IMR-90 (cell line): ENCODE measurements around the gene ERCC5. TPM values are rescaled to one million over a fixed set of nuclear protein-coding genes. Genes with fewer than 3 reads are reported as not detected.

Source experiments
- ATAC-seq: fragments of 200-7000 bp; cut with Tn5 transposase; 2 replicates; pipeline ENCODE4 v1.9.1; 2020; ENCODE audit warnings: low read depth, mild to moderate bottlenecking, moderate library complexity
- BruUV-seq: library from RNA; stranded (reverse); fragments of 400-500 nt; replicated peaks from 2 replicates; lab custom pipeline; 2021; lab: Mats Ljungman, UMichigan
- CTCF ChIA-PET: fragments of 300-600 bp; formaldehyde crosslinking; extraction: SDS; loops from one replicate; lab custom pipeline; 2021; ENCODE audit warnings: antibody characterized with exemption; lab: Yijun Ruan, JAX
- POLR2A ChIA-PET: fragments of 300-600 bp; sonication (Branson Sonifier 250); formaldehyde crosslinking; loops from one replicate; lab custom pipeline; 2022; ENCODE audit warnings: antibody characterized with exemption; ENCODE audit not compliant: unreplicated experiment; lab: Charles Lee
- DNase-seq: peaks from one replicate; pipeline ENCODE4 v3.0.0; 2013
- H2AFZ ChIP-seq: replicated peaks from 2 replicates; pipeline ENCODE3; 2013; ENCODE audit warnings: low read length, mild to moderate bottlenecking; ENCODE audit not compliant: poor library complexity
- H2AK5ac ChIP-seq: 2 replicates; pipeline ENCODE4 v1.6.1; 2013; ENCODE audit warnings: low read depth, low read length, inconsistent platforms
- H2AK9ac ChIP-seq: replicated peaks from 2 replicates; pipeline ENCODE3; 2013; ENCODE audit warnings: mild to moderate bottlenecking, low read depth, low read length, moderate library complexity; ENCODE audit not compliant: poor library complexity
- H2BK120ac ChIP-seq: 2 replicates; pipeline ENCODE4 v1.6.1; 2013; ENCODE audit warnings: low read depth, low read length, inconsistent platforms
- H2BK15ac ChIP-seq: 3 replicates; pipeline ENCODE4 v1.6.1; 2013; ENCODE audit warnings: low read depth, low read length, inconsistent platforms
- H2BK20ac ChIP-seq: 2 replicates; pipeline ENCODE4 v1.6.1; 2013; ENCODE audit warnings: low read depth, mild to moderate bottlenecking, inconsistent platforms, low read length, moderate library complexity
- H2BK5ac ChIP-seq: 2 replicates; pipeline ENCODE4 v1.6.1; 2013; ENCODE audit warnings: mild to moderate bottlenecking, low read depth, low read length, inconsistent platforms; ENCODE audit not compliant: poor library complexity, severe bottlenecking
- H3K14ac ChIP-seq: replicated peaks from 2 replicates; pipeline ENCODE4 v1.6.1; 2013; ENCODE audit warnings: low read depth, low read length, inconsistent platforms
- H3K18ac ChIP-seq: 2 replicates; pipeline ENCODE4 v1.6.1; 2013; ENCODE audit warnings: low read depth, low read length, control low read depth
- H3K23ac ChIP-seq: 2 replicates; pipeline ENCODE4 v1.6.1; 2013; ENCODE audit warnings: low read depth, low read length, inconsistent platforms
- H3K27ac ChIP-seq: 2 replicates; pipeline ENCODE4 v1.5.1; 2013; ENCODE audit warnings: mild to moderate bottlenecking, control low read depth, low read length; ENCODE audit not compliant: insufficient read depth
- H3K27me3 ChIP-seq: 2 replicates; pipeline ENCODE4 v1.6.1; 2013; ENCODE audit warnings: low read length; ENCODE audit not compliant: control insufficient read depth, insufficient read depth
- H3K36me3 ChIP-seq: 2 replicates; pipeline ENCODE4 v1.6.1; 2013; ENCODE audit warnings: low read length, mixed read lengths; ENCODE audit not compliant: control insufficient read depth, insufficient read depth
- H3K4ac ChIP-seq: 2 replicates; pipeline ENCODE4 v1.6.1; 2013; ENCODE audit warnings: low read depth, low read length, inconsistent platforms
- H3K4me1 ChIP-seq: 2 replicates; pipeline ENCODE4 v1.6.1; 2013; ENCODE audit warnings: low read length, mixed read lengths; ENCODE audit not compliant: control insufficient read depth, insufficient read depth
- H3K4me2 ChIP-seq: 2 replicates; pipeline ENCODE4 v1.6.1; 2013; ENCODE audit warnings: low read depth, mild to moderate bottlenecking, control low read depth, low read length, moderate library complexity
- H3K4me3 ChIP-seq: 2 replicates; pipeline ENCODE4 v1.5.1; 2013; ENCODE audit warnings: low read depth, mild to moderate bottlenecking, control low read depth, low read length, moderate library complexity; ENCODE audit not compliant: insufficient read depth
- H3K56ac ChIP-seq: 2 replicates; pipeline ENCODE4 v1.6.1; 2013; ENCODE audit warnings: low read length, inconsistent platforms; ENCODE audit not compliant: insufficient read depth; ENCODE audit errors: extremely low read depth
- H3K79me1 ChIP-seq, 2 experiments: 2 replicates each; pipeline ENCODE4 v1.6.1; 2013; ENCODE audit warnings: low read length in 2 of 2, inconsistent platforms in 1 of 2, low read depth in 1 of 2
- H3K9ac ChIP-seq: 2 replicates; pipeline ENCODE4 v1.6.1; 2013; ENCODE audit warnings: low read depth, low read length, control low read depth
- H3K9me1 ChIP-seq: 2 replicates; pipeline ENCODE4 v1.6.1; 2013; ENCODE audit warnings: low read length, inconsistent platforms; ENCODE audit not compliant: insufficient read depth
- H3K9me3 ChIP-seq: 2 replicates; pipeline ENCODE4 v1.6.1; 2013; ENCODE audit warnings: low read length; ENCODE audit not compliant: control insufficient read depth, insufficient read depth
- H4K20me1 ChIP-seq: 2 replicates; pipeline ENCODE4 v1.6.1; 2013; ENCODE audit warnings: low read length, inconsistent platforms; ENCODE audit not compliant: insufficient read depth
- H4K5ac ChIP-seq: 2 replicates; pipeline ENCODE4 v1.6.1; 2013; ENCODE audit warnings: mild to moderate bottlenecking, low read depth, low read length, control low read depth
- H4K8ac ChIP-seq, 2 experiments: 2 replicates each; pipeline ENCODE4 v1.6.1; 2013; ENCODE audit warnings: low read depth in 2 of 2, low read length in 2 of 2, control low read depth in 1 of 2, inconsistent platforms in 1 of 2
- H4K91ac ChIP-seq: 2 replicates; pipeline ENCODE4 v1.6.1; 2013; ENCODE audit warnings: low read depth, low read length, inconsistent platforms; ENCODE audit not compliant: insufficient read depth
- BHLHE40 ChIP-seq: fragments of 150-350 bp; IDR thresholded peaks from 2 replicates; pipeline ENCODE4 v1.6.1; 2016; ENCODE audit warnings: mild to moderate bottlenecking, low read depth, low read length
- CEBPB ChIP-seq: IDR thresholded peaks from 2 replicates; pipeline ENCODE4 v1.6.1; 2012; ENCODE audit warnings: low read depth, low read length, improper control_type of control experiment
- CHD1 ChIP-seq: IDR thresholded peaks from 2 replicates; pipeline ENCODE4 v1.6.1; 2012; ENCODE audit warnings: low read depth, low read length, improper control_type of control experiment
- CTCF ChIP-seq: conservative IDR thresholded peaks from 2 replicates; pipeline ENCODE4 v1.5.1; 2012; ENCODE audit warnings: mild to moderate bottlenecking, low read depth, low read length, improper control_type of control experiment
- ELK1 ChIP-seq: fragments of 150-350 bp; IDR thresholded peaks from 2 replicates; pipeline ENCODE4 v1.6.1; 2016; ENCODE audit warnings: low read depth, mild to moderate bottlenecking, low read length, moderate library complexity, borderline replicate concordance
- FOS ChIP-seq: fragments of 150-350 bp; IDR thresholded peaks from 2 replicates; pipeline ENCODE4 v1.6.1; 2016; ENCODE audit warnings: low read depth, low read length
- MAFK ChIP-seq: IDR thresholded peaks from 2 replicates; pipeline ENCODE4 v1.6.1; 2012; ENCODE audit warnings: low read depth, low read length, improper control_type of control experiment
- MAZ ChIP-seq: IDR thresholded peaks from 2 replicates; pipeline ENCODE4 v1.6.1; 2012; ENCODE audit warnings: low read depth, mild to moderate bottlenecking, low read length, improper control_type of control experiment, moderate library complexity, borderline replicate concordance
- MXI1 ChIP-seq: IDR thresholded peaks from 2 replicates; pipeline ENCODE4 v1.6.1; 2012; ENCODE audit warnings: low read depth, mild to moderate bottlenecking, low read length, moderate library complexity, borderline replicate concordance
- NFE2L2 ChIP-seq: fragments of 150-350 bp; IDR thresholded peaks from 2 replicates; pipeline ENCODE4 v1.6.1; 2016; ENCODE audit warnings: low read depth, mild to moderate bottlenecking, low read length
- POLR2A ChIP-seq: IDR thresholded peaks from 2 replicates; pipeline ENCODE4 v1.6.1; 2012; ENCODE audit warnings: mild to moderate bottlenecking, low read depth, low read length
- RAD21 ChIP-seq: IDR thresholded peaks from 2 replicates; pipeline ENCODE4 v1.6.1; 2012; ENCODE audit warnings: low read length, improper control_type of control experiment
- RCOR1 ChIP-seq: IDR thresholded peaks from 2 replicates; pipeline ENCODE4 v1.6.1; 2012; ENCODE audit warnings: mild to moderate bottlenecking, low read length, improper control_type of control experiment; ENCODE audit not compliant: insufficient replicate concordance
- RFX5 ChIP-seq: IDR thresholded peaks from 2 replicates; pipeline ENCODE4 v1.8.0; 2012; ENCODE audit warnings: low read depth, mild to moderate bottlenecking, low read length, moderate library complexity
- SMC3 ChIP-seq: fragments of 150-350 bp; IDR thresholded peaks from 2 replicates; pipeline ENCODE4 v1.6.1; 2016; ENCODE audit warnings: low read depth, mild to moderate bottlenecking, antibody characterized with exemption, low read length, moderate library complexity
- USF2 ChIP-seq: fragments of 150-350 bp; IDR thresholded peaks from 2 replicates; pipeline ENCODE4 v1.6.1; 2017; ENCODE audit warnings: mild to moderate bottlenecking, antibody characterized with exemption, low read length, low read depth
- WGBS, 2 experiments: methylation state at CpG; one replicate each; pipeline versions ENCODE4 v1.1.5 to v1.1.7; 2013; ENCODE audit warnings: missing lambda C conversion rate in 2 of 2; ENCODE audit not compliant: insufficient read length in 1 of 2; ENCODE audit errors: extremely low coverage in 2 of 2; 5-methylcytosine and 5-hydroxymethylcytosine counted together
- dilution Hi-C: fragments of 300-500 bp; cut with HindIII; formaldehyde crosslinking; loops from one replicate; pipeline ENCODE4 v1.14.3; 2018; ENCODE audit warnings: low sequenced_read_pairs; ENCODE audit not compliant: unreplicated experiment
- in situ Hi-C: fragments of 300-500 bp; cut with MboI; formaldehyde crosslinking; loops from 3 replicates; pipeline ENCODE4 v1.14.3; 2019; ENCODE audit warnings: low sequenced_read_pairs, inconsistent platforms, mixed read lengths
- intact Hi-C: fragments of 100-400 bp; cut with micrococcal nuclease; formaldehyde crosslinking; loops from 2 replicates; pipeline ENCODE4 v1.10.0; 2022
- polyA plus RNA-seq, 3 experiments: library from polyadenylated mRNA; depleted of rRNA; stranded (reverse); fragments of >200 nt; gene quantifications; 2 replicates each; pipeline ENCODE4 v1.2.3, GENCODE V29; 2012; ENCODE audit warnings: low replicate concordance in 1 of 3
- total RNA-seq: library from RNA; depleted of rRNA; stranded (reverse); fragments of >200 nt; gene quantifications from 2 replicates; pipeline ENCODE4 v1.2.3, GENCODE V29; 2012

The ERCC5 gene
- total and polyA plus RNA-seq, 2 of the 4 experiments (the other 2 are of a cell fraction) = 29.7 to 34.4 TPM

GRCh38 chr13:102873653-102874052 is 27.8 kb downstream of the ERCC5 start:
- H3K4me3 ChIP-seq = no peak overlapping the region
- BruUV-seq = no TSS peak
- no peaks in the 10 kb centered on the region; the same call in 1 of the 2 replicates for H3K9me1 ChIP-seq
- no CpG with 5 or more reads among the region's 3 CpGs for WGBS, 2 experiments
- no peak for ATAC-seq
- H3K4ac ChIP-seq = no peak overlapping the region
- TF ChIP-seq NFE2L2 (no peak), CTCF (no peak), BHLHE40 (no peak), FOS (no peak), ELK1 (no peak), RFX5 (no peak), RCOR1 (no peak), RAD21 (no peak), MXI1 (no peak), CEBPB (no peak), SMC3 (no peak), POLR2A (no peak), MAZ (no peak), MAFK (no peak), USF2 (no peak), CHD1 (no peak)
- H2AK5ac ChIP-seq = no peak overlapping the region
- H3K9me3 ChIP-seq = no peaks in the 10 kb centered on the region
- peaks cover 12% of the 10 kb centered on the region; the same call in 1 of the 2 replicates for H4K20me1 ChIP-seq
- in situ Hi-C loops (no loop called here), dilution Hi-C loops (no loop called here), intact Hi-C loops (no loop called here)
- H2AK9ac ChIP-seq = no peak overlapping the region
- H3K56ac ChIP-seq = no peak overlapping the region
- H3K27ac ChIP-seq = no peak overlapping the region
- no peak overlapping the region for H2BK20ac ChIP-seq
- peaks cover 7% of the 10 kb centered on the region for H3K4me1 ChIP-seq
- no peaks in the 10 kb centered on the region for H3K27me3 ChIP-seq
- H3K79me1 ChIP-seq = peaks cover 2 to 9% of the 10 kb centered on the region in 2 experiments; a peak in 2 of 4 replicates
- H2AFZ ChIP-seq = no peak overlapping the region
- no peak for DNase-seq
- H2BK5ac ChIP-seq = no peak overlapping the region
- no peak overlapping the region for H4K91ac ChIP-seq
- H4K8ac ChIP-seq = no peak overlapping the region
- H2BK15ac ChIP-seq = no peak overlapping the region
- POLR2A ChIA-PET = no interaction called here
- H2BK120ac ChIP-seq = no peak overlapping the region
- H3K14ac ChIP-seq = no peak overlapping the region
- H3K9ac ChIP-seq = no peak overlapping the region
- CTCF ChIA-PET = no interaction called here
- H3K4me2 ChIP-seq = no peak overlapping the region
- no peak overlapping the region for H4K5ac ChIP-seq
- no peak overlapping the region for H3K23ac ChIP-seq
- no peak overlapping the region for H3K18ac ChIP-seq
- H3K36me3 ChIP-seq = peaks cover 22% of the 10 kb centered on the region
